GM12878 (cell line): ENCODE measurements around the gene GLTP. TPM values are rescaled to one million over a fixed set of nuclear protein-coding genes. Genes with fewer than 3 reads are reported as not detected.

Experiments
- ATAC-seq: fragments of 200-7000 bp; cut with Tn5 transposase; 3 replicates; pipeline ENCODE4 v1.9.1; 2020; ENCODE audit warnings: mild to moderate bottlenecking, moderate library complexity
- BruUV-seq: library from RNA; stranded (reverse); fragments of 400-500 nt; replicated peaks from 2 replicates; lab custom pipeline; 2021; lab: Mats Ljungman, UMichigan
- CTCF ChIA-PET: fragments of 300-600 bp; sonication (Branson Sonifier 250); formaldehyde crosslinking; extraction: SDS; loops from one replicate; lab custom pipeline; 2021; ENCODE audit warnings: inconsistent platforms; lab: Yijun Ruan, JAX
- POLR2A ChIA-PET: fragments of 350-600 bp; formaldehyde crosslinking; extraction: SDS; loops from one replicate; lab custom pipeline; 2021; ENCODE audit warnings: inconsistent platforms; lab: Charles Lee
- RAD21 ChIA-PET: fragments of 300-600 bp; sonication (Branson Sonifier 250); formaldehyde crosslinking; loops from one replicate; lab custom pipeline; 2023; ENCODE audit warnings: antibody characterized with exemption; ENCODE audit not compliant: unreplicated experiment; lab: Charles Lee
- SMC1A ChIA-PET: fragments of 300-600 bp; sonication (Branson Sonifier 250); formaldehyde crosslinking; loops from one replicate; lab custom pipeline; 2023; ENCODE audit not compliant: unreplicated experiment, uncharacterized antibody; lab: Charles Lee
- DNase-seq: peaks from one replicate; pipeline ENCODE4 v3.0.0-alpha.2; 2011; ENCODE audit warnings: low read depth, low spot score
- FAIRE-seq: peaks from 3 replicates; lab custom pipeline; 2011; peaks lifted over from hg19 to GRCh38; lab: Jason Lieb, UNC
- H2AFZ ChIP-seq: 2 replicates; pipeline ENCODE4 v1.6.0; 2011; ENCODE audit warnings: low read depth, low read length, control low read depth; ENCODE audit not compliant: control insufficient read depth
- H3K27ac ChIP-seq: 2 replicates; pipeline ENCODE4 v1.5.1; 2011; ENCODE audit warnings: control low read depth; ENCODE audit not compliant: control insufficient read depth, insufficient read depth
- H3K27me3 ChIP-seq, 2 experiments: replicated peaks in 1 of 2; 2 replicates each; pipeline versions ENCODE4 v1.6.0 to v1.6.1; 2011; ENCODE audit warnings: low read length in 1 of 2; ENCODE audit not compliant: control insufficient read depth in 2 of 2, insufficient read depth in 2 of 2
- H3K36me3 ChIP-seq, 2 experiments: 2 replicates each; pipeline ENCODE4 v1.5.1; 2011; ENCODE audit warnings: low read length in 1 of 2; ENCODE audit not compliant: control insufficient read depth in 2 of 2, insufficient read depth in 2 of 2
- H3K4me1 ChIP-seq: 2 replicates; pipeline ENCODE4 v1.6.1; 2011; ENCODE audit warnings: mild to moderate bottlenecking, low read length, moderate library complexity, mixed read lengths; ENCODE audit not compliant: control insufficient read depth, insufficient read depth
- H3K4me2 ChIP-seq: 2 replicates; pipeline ENCODE4 v1.6.0; 2011; ENCODE audit warnings: control low read depth; ENCODE audit not compliant: control insufficient read depth, insufficient read depth
- H3K4me3 ChIP-seq: fragments of 200-600 bp; sonication (generic); 2 replicates; pipeline ENCODE4 v1.5.1; 2016
- H3K79me2 ChIP-seq: 2 replicates; pipeline ENCODE4 v1.6.0; 2011; ENCODE audit warnings: low read length; ENCODE audit not compliant: control insufficient read depth, insufficient read depth
- H3K9ac ChIP-seq: 2 replicates; pipeline ENCODE4 v1.8.0; 2011; ENCODE audit warnings: low read length, control low read depth, mixed read lengths; ENCODE audit not compliant: control insufficient read depth, insufficient read depth
- H3K9me3 ChIP-seq: replicated peaks from 3 replicates; pipeline ENCODE4 v1.5.1; 2011; ENCODE audit warnings: mild to moderate bottlenecking, low read length; ENCODE audit not compliant: control insufficient read depth, insufficient read depth
- H4K20me1 ChIP-seq: 2 replicates; pipeline ENCODE4 v1.6.0; 2011; ENCODE audit not compliant: control insufficient read depth, insufficient read depth
- BMI1 ChIP-seq: fragments of 450-650 bp; IDR thresholded peaks from 2 replicates; pipeline ENCODE4 v1.6.1; 2016; ENCODE audit warnings: mild to moderate bottlenecking, moderate library complexity, borderline replicate concordance
- CBFB ChIP-seq: IDR thresholded peaks from 2 replicates; pipeline ENCODE4 v1.6.1; 2016; ENCODE audit warnings: antibody characterized with exemption, low read depth
- CEBPB ChIP-seq, 2 experiments: fragments of 150-350 bp in 1 of 2; IDR thresholded peaks; 2 replicates each; pipeline ENCODE4 v1.6.1; 2012 to 2014; ENCODE audit warnings: low read depth in 2 of 2, low read length in 2 of 2, borderline replicate concordance in 1 of 2, inconsistent platforms in 1 of 2
- CHD1 ChIP-seq: IDR thresholded peaks from 2 replicates; pipeline ENCODE4 v1.6.1; 2012; ENCODE audit warnings: low read depth, low read length, improper control_type of control experiment
- CREB1 ChIP-seq: IDR thresholded peaks from 2 replicates; pipeline ENCODE4 v1.6.1; 2012; ENCODE audit warnings: low read depth, mild to moderate bottlenecking, inconsistent platforms
- HDGF ChIP-seq: fragments of 450-650 bp; IDR thresholded peaks from 2 replicates; pipeline ENCODE4 v1.6.1; 2016; ENCODE audit warnings: antibody characterized with exemption
- IRF5 ChIP-seq: fragments of 450-650 bp; IDR thresholded peaks from 2 replicates; pipeline ENCODE4 v1.6.1; 2017; ENCODE audit warnings: borderline replicate concordance
- PKNOX1 ChIP-seq: fragments of 450-650 bp; IDR thresholded peaks from 2 replicates; pipeline ENCODE4 v1.6.1; 2016; ENCODE audit warnings: mild to moderate bottlenecking
- POLR2A ChIP-seq: IDR thresholded peaks from 2 replicates; pipeline ENCODE4 v1.6.1; 2011; ENCODE audit warnings: low read depth, mild to moderate bottlenecking, low read length
- ZBED1 ChIP-seq: IDR thresholded peaks from 2 replicates; pipeline ENCODE4 v1.6.1; 2016; ENCODE audit warnings: borderline replicate concordance
- ZBTB40 ChIP-seq: fragments of 450-650 bp; IDR thresholded peaks from 2 replicates; pipeline ENCODE4 v1.6.1; 2016; ENCODE audit warnings: mild to moderate bottlenecking, moderate library complexity, borderline replicate concordance
- ZNF274 ChIP-seq: IDR thresholded peaks from one replicate; pipeline ENCODE4 v1.8.0; 2011; ENCODE audit not compliant: insufficient read length, insufficient read depth
- ZNF384 ChIP-seq: IDR thresholded peaks from 2 replicates; pipeline ENCODE4 v1.6.1; 2012; ENCODE audit warnings: low read depth, mild to moderate bottlenecking, low read length, improper control_type of control experiment, borderline replicate concordance
- WGBS: methylation state at CpG from one replicate; pipeline ENCODE4 v1.1.6; 2016; ENCODE audit warnings: low lambda C conversion rate; ENCODE audit not compliant: insufficient replicate concordance, insufficient coverage; ENCODE audit errors: missing lambda C conversion rate; 5-methylcytosine and 5-hydroxymethylcytosine counted together
- in situ Hi-C: fragments of 300-500 bp; cut with MboI; formaldehyde crosslinking; loops from 9 replicates; pipeline ENCODE4 v1.14.3; 2018; ENCODE audit warnings: mixed read lengths
- intact Hi-C: fragments of 100-400 bp; cut with micrococcal nuclease; formaldehyde crosslinking; loops from one replicate; pipeline ENCODE4 v1.14.2; 2022; ENCODE audit not compliant: unreplicated experiment
- polyA plus RNA-seq, 11 experiments: library from polyadenylated mRNA; depleted of rRNA in 4 of 11; unstranded in 6 of 11; stranded (reverse) in 5 of 11; fragments of >200 nt; fragmentation: Nextera tagmentation in 4 of 11; fragmentation: Illumina TruSeq in 1 of 11; extraction: Ambion mirVana in 4 of 11; extraction: Trizol in 1 of 11; gene quantifications; 1 replicate in 1 of 11; 2 replicates in 10 of 11; pipeline versions ENCODE4 v1.2.1 to v1.2.3, GENCODE V29; 2011 to 2016; ENCODE audit warnings: inconsistent platforms in 2 of 11, missing spikeins in 2 of 11, low read depth in 1 of 11
- total RNA-seq, 4 experiments: library from RNA; depleted of rRNA in 3 of 4; stranded (reverse); fragments of >200 nt in 3 of 4; fragmentation: Illumina TruSeq in 1 of 4; extraction: Trizol in 1 of 4; gene quantifications; 2 replicates each; pipeline versions ENCODE4 v1.2.1 to v1.2.3, GENCODE V29; 2013 to 2021
- TF ChIP-seq, protein P1 (sequence below), 3 experiments: IDR thresholded peaks in 2 of 3; conservative IDR thresholded peaks in 1 of 3; 2 replicates each; pipeline ENCODE4 v1.5.1; 2011; ENCODE audit warnings: low read depth in 3 of 3, low read length in 3 of 3, mild to moderate bottlenecking in 3 of 3, control low read depth in 2 of 3, moderate library complexity in 2 of 3, inconsistent platforms in 1 of 3, mixed read lengths in 1 of 3; ENCODE audit not compliant: control insufficient read depth in 2 of 3, insufficient read depth in 1 of 3; ENCODE audit errors: extremely low read depth in 1 of 3
- TF ChIP-seq, protein P2 (sequence below): fragments of 450-650 bp; IDR thresholded peaks from 2 replicates; pipeline ENCODE4 v1.6.1; 2017; ENCODE audit warnings: mild to moderate bottlenecking

The GLTP gene
- total and polyA plus RNA-seq, 10 of the 15 experiments (the other 5 are each of a cell fraction or from before 2014, with no cell fraction given) = 16.8 to 44.0 (median 25.3) TPM

GRCh38 chr12:109914461-109914860, 34.1 kb upstream of the GLTP start:
- Histone ChIP-seq H4K20me1 (no peaks in the 10 kb centered on the region), H3K27ac (no peak overlapping the region), H3K9ac (no peak overlapping the region), H3K4me3 (no peak overlapping the region), H3K79me2 (no peaks in the 10 kb centered on the region), H3K4me2 (no peak overlapping the region), H3K9me3 (no peaks in the 10 kb centered on the region), H3K4me1 (no peaks in the 10 kb centered on the region), H3K27me3 (no peaks in the 10 kb centered on the region), H3K36me3 (peaks cover 12 to 21% of the 10 kb centered on the region in 2 experiments), H2AFZ (no peak overlapping the region)
- ATAC-seq = no peak
- DNase-seq = no peak
- in situ Hi-C loops (no loop called here), intact Hi-C loops (no loop called here)
- ChIA-PET CTCF (interaction anchor here (0.8 kb wide), 1 partner anchor 70 kb away, joined by 3 read pairs; no protein-coding TSS in a partner anchor), RAD21 (no interaction called here), POLR2A (no interaction called here), SMC1A (no interaction called here)
- WGBS = 97% methylated on average over 16 of the region's 16 CpGs
- FAIRE-seq = no peak
- BruUV-seq = no TSS peak
- TF ChIP-seq, protein P1, sequence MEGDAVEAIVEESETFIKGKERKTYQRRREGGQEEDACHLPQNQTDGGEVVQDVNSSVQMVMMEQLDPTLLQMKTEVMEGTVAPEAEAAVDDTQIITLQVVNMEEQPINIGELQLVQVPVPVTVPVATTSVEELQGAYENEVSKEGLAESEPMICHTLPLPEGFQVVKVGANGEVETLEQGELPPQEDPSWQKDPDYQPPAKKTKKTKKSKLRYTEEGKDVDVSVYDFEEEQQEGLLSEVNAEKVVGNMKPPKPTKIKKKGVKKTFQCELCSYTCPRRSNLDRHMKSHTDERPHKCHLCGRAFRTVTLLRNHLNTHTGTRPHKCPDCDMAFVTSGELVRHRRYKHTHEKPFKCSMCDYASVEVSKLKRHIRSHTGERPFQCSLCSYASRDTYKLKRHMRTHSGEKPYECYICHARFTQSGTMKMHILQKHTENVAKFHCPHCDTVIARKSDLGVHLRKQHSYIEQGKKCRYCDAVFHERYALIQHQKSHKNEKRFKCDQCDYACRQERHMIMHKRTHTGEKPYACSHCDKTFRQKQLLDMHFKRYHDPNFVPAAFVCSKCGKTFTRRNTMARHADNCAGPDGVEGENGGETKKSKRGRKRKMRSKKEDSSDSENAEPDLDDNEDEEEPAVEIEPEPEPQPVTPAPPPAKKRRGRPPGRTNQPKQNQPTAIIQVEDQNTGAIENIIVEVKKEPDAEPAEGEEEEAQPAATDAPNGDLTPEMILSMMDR (IDR thresholded peaks at IDR 0.05 in 2 of 3, conservative IDR thresholded peaks at IDR 0.05 in 1 of 3; ENCODE audit: control insufficient read depth in 2 of 3, extremely low read depth in 1 of 3, insufficient read depth in 1 of 3, low read depth in 3 of 3, low read length in 3 of 3) = no peak
- TF ChIP-seq BMI1 = no peak
- TF ChIP-seq CHD1 = no peak
- TF ChIP-seq CEBPB (IDR thresholded peaks at IDR 0.05; ENCODE audit: borderline replicate concordance in 1 of 2, low read depth in 2 of 2, low read length in 2 of 2) = no peak
- TF ChIP-seq HDGF = no peak
- no peak for TF ChIP-seq CBFB
- no peak for TF ChIP-seq CREB1
- no peak for TF ChIP-seq ZNF384
- no peak for TF ChIP-seq ZNF274
- TF ChIP-seq IRF5 = no peak
- TF ChIP-seq, protein P2, sequence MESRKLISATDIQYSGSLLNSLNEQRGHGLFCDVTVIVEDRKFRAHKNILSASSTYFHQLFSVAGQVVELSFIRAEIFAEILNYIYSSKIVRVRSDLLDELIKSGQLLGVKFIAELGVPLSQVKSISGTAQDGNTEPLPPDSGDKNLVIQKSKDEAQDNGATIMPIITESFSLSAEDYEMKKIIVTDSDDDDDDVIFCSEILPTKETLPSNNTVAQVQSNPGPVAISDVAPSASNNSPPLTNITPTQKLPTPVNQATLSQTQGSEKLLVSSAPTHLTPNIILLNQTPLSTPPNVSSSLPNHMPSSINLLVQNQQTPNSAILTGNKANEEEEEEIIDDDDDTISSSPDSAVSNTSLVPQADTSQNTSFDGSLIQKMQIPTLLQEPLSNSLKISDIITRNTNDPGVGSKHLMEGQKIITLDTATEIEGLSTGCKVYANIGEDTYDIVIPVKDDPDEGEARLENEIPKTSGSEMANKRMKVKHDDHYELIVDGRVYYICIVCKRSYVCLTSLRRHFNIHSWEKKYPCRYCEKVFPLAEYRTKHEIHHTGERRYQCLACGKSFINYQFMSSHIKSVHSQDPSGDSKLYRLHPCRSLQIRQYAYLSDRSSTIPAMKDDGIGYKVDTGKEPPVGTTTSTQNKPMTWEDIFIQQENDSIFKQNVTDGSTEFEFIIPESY = no peak
- no peak for TF ChIP-seq POLR2A
- no peak for TF ChIP-seq PKNOX1
- no peak for TF ChIP-seq ZBTB40
- no peak for TF ChIP-seq ZBED1
